Keratinocyte (primary cell): ENCODE results near the gene TMEM132E. TPM values are rescaled to one million over a fixed set of nuclear protein-coding genes. Genes with fewer than 3 reads are reported as not detected.

Experiments used
- DNase-seq: peaks from one replicate; pipeline ENCODE4 v3.0.0-alpha.2; 2011; ENCODE audit warnings: low read depth, missing footprints, low spot score
- FAIRE-seq: peaks from 2 replicates; lab custom pipeline; 2011; peaks lifted over from hg19 to GRCh38; lab: Jason Lieb, UNC
- H2AFZ ChIP-seq: 2 replicates; pipeline ENCODE4 v1.6.0; 2012; ENCODE audit warnings: low read length, control low read depth, inconsistent platforms; ENCODE audit not compliant: control insufficient read depth
- H3K27ac ChIP-seq: 2 replicates; pipeline ENCODE4 v1.5.1; 2011; ENCODE audit warnings: low read length; ENCODE audit not compliant: control insufficient read depth, insufficient read depth
- H3K27me3 ChIP-seq: 3 replicates; pipeline ENCODE4 v1.6.0; 2011; ENCODE audit warnings: low read length; ENCODE audit not compliant: control insufficient read depth, insufficient read depth; ENCODE audit errors: extremely low read depth
- H3K36me3 ChIP-seq, 2 experiments: 2 replicates in 1 of 2; 3 replicates in 1 of 2; pipeline ENCODE4 v1.5.1; 2011; ENCODE audit warnings: low read length in 2 of 2, mild to moderate bottlenecking in 1 of 2; ENCODE audit not compliant: control insufficient read depth in 2 of 2, insufficient read depth in 2 of 2; ENCODE audit errors: extremely low read depth in 1 of 2
- H3K4me1 ChIP-seq: 3 replicates; pipeline ENCODE4 v1.5.1; 2011; ENCODE audit warnings: low read length; ENCODE audit not compliant: control insufficient read depth, insufficient read depth; ENCODE audit errors: extremely low read depth
- H3K4me2 ChIP-seq: 3 replicates; pipeline ENCODE4 v1.6.0; 2011; ENCODE audit warnings: low read depth, low read length; ENCODE audit not compliant: control insufficient read depth, insufficient read depth; ENCODE audit errors: extremely low read depth
- H3K4me3 ChIP-seq, 3 experiments: fragments of 200-600 bp in 1 of 3; sonication (generic) in 1 of 3; 2 replicates in 2 of 3; 3 replicates in 1 of 3; pipeline ENCODE4 v1.5.1; 2011 to 2016; ENCODE audit warnings: low read length in 3 of 3, mild to moderate bottlenecking in 3 of 3, control low read depth in 2 of 3, inconsistent platforms in 1 of 3, low read depth in 1 of 3, mixed read lengths in 1 of 3, mixed run types in 1 of 3, moderate library complexity in 1 of 3; ENCODE audit not compliant: control insufficient read depth in 2 of 3, insufficient read depth in 2 of 3; ENCODE audit errors: extremely low read depth in 1 of 3
- H3K79me2 ChIP-seq: 2 replicates; pipeline ENCODE4 v1.6.0; 2012; ENCODE audit warnings: low read length; ENCODE audit not compliant: control insufficient read depth, insufficient read depth
- H3K9ac ChIP-seq: 3 replicates; pipeline ENCODE4 v1.6.0; 2011; ENCODE audit warnings: low read length; ENCODE audit not compliant: control insufficient read depth, insufficient read depth; ENCODE audit errors: extremely low read depth
- H3K9me1 ChIP-seq: 3 replicates; pipeline ENCODE4 v1.6.0; 2011; ENCODE audit warnings: low read length; ENCODE audit not compliant: control insufficient read depth, insufficient read depth; ENCODE audit errors: extremely low read depth
- H3K9me3 ChIP-seq: 2 replicates; pipeline ENCODE4 v1.5.1; 2012; ENCODE audit warnings: low read depth, low read length; ENCODE audit not compliant: control insufficient read depth
- H4K20me1 ChIP-seq: 3 replicates; pipeline ENCODE4 v1.6.0; 2011; ENCODE audit warnings: low read length; ENCODE audit not compliant: control insufficient read depth, insufficient read depth; ENCODE audit errors: extremely low read depth
- CTCF ChIP-seq, 3 experiments: IDR thresholded peaks in 1 of 3; conservative IDR thresholded peaks in 1 of 3; optimal IDR thresholded peaks in 1 of 3; 2 replicates in 2 of 3; 3 replicates in 1 of 3; pipeline versions ENCODE3 to v1.5.1; 2011; ENCODE audit warnings: low read length in 3 of 3, mild to moderate bottlenecking in 3 of 3, moderate library complexity in 2 of 3, control low read depth in 1 of 3, inconsistent platforms in 1 of 3; ENCODE audit not compliant: insufficient read depth in 2 of 3; ENCODE audit errors: extremely low read depth in 1 of 3
- EZH2 ChIP-seq: IDR thresholded peaks from one replicate; pipeline ENCODE4 v1.6.1; 2012; ENCODE audit warnings: inconsistent platforms, mild to moderate bottlenecking, low read length, moderate library complexity
- dilution Hi-C: fragments of 300-500 bp; cut with MboI; formaldehyde crosslinking; loops from one replicate; pipeline ENCODE4 v1.7.0; 2020; ENCODE audit warnings: low sequenced_read_pairs; ENCODE audit not compliant: extremely low pct_ligation_motif_present
- polyA minus RNA-seq, 3 experiments: library from RNA; depleted of rRNA, polyadenylated mRNA; stranded (reverse); fragments of >200 nt; gene quantifications; 1 replicate in 1 of 3; 2 replicates in 1 of 3; 3 replicates in 1 of 3; pipeline ENCODE4 v1.2.3, GENCODE V29; 2011
- polyA plus RNA-seq, 5 experiments: library from polyadenylated mRNA; depleted of rRNA in 3 of 5; stranded (reverse) in 3 of 5; stranded (forward) in 1 of 5; unstranded in 1 of 5; fragments of >200 nt; gene quantifications; 1 replicate in 1 of 5; 2 replicates in 3 of 5; 3 replicates in 1 of 5; pipeline versions ENCODE4 v1.2.1 to v1.2.3, GENCODE V29; 2011 to 2012; ENCODE audit warnings: missing spikeins in 2 of 5, low read depth in 1 of 5, low replicate concordance in 1 of 5

Gene TMEM132E, protein sequence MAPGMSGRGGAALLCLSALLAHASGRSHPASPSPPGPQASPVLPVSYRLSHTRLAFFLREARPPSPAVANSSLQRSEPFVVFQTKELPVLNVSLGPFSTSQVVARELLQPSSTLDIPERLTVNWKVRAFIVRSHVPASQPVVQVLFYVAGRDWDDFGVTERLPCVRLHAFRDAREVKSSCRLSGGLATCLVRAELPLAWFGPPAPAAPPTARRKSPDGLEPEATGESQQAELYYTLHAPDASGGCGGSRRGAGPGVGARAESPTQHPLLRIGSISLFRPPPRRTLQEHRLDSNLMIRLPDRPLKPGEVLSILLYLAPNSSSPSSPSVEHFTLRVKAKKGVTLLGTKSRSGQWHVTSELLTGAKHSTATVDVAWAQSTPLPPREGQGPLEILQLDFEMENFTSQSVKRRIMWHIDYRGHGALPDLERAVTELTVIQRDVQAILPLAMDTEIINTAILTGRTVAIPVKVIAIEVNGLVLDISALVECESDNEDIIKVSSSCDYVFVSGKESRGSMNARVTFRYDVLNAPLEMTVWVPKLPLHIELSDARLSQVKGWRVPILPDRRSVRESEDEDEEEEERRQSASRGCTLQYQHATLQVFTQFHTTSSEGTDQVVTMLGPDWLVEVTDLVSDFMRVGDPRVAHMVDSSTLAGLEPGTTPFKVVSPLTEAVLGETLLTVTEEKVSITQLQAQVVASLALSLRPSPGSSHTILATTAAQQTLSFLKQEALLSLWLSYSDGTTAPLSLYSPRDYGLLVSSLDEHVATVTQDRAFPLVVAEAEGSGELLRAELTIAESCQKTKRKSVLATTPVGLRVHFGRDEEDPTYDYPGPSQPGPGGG (N-terminal part only)
- not detected in 3 replicates for polyA plus RNA-seq
- polyA plus RNA-seq (2011; ENCODE audit: low read depth): not detected
- polyA plus RNA-seq (2011; cell fraction: cytosol; rRNA removed): not detected in 2 replicates
- not detected in 2 replicates for polyA plus RNA-seq (2011; cell fraction: nucleus; rRNA removed)
- not detected in 2 replicates for polyA plus RNA-seq (2012; ENCODE audit: low replicate concordance)
- polyA minus RNA-seq: not detected in 3 replicates
- not detected for polyA minus RNA-seq (2011; cell fraction: cytosol; rRNA and poly(A)+ RNA removed)
- not detected in 2 replicates for polyA minus RNA-seq (2011; cell fraction: nucleus; rRNA and poly(A)+ RNA removed)

DNA sequence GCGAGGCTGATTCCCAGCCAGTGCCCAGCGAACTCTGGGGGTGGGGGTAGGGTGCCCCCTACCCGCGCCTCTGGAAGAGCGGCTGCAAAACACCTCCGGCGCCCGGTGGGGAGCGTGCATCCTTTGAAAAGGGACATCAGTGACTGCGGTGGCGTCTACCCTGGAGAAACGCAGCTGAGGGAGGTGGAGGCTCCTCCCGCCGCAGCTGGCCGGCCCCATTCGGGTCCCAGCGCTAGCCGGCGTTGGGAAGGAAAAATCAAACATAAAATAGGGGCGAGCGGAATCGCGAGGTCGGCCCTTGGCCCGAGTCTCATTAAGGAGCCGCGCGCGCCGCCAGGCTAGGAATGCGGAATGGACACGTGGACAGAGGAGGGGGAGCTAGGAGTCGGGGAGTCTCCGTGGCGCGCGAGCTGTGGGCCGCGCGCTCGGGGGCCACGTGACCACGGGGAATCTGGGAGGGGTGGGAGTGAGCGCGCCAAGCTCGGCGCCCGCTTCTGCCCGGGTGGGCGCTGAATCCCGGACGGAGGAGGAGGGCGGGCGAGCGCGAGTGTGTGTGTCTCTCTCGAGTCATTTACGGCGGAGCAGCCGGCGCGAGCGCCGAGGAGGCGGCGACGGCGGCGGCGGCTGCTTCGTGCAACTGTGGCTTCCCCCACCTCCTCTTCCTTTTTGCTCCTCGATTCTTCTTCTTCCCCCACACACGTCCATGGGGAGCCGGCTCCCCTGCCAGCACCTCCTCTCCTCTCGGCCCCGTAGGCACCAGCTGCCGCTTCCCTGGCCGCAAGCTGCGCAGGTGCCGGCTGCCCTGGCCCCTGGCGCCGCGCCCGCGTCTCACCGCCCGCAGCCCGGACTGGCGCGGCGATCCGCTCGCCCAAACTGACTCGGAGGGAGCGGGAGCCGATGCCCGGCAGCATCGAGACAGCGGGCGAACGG is at the start of gene TMEM132E:
Gene TMEM132E (plus strand): TSS at position 566 of the 930 bp plus-strand sequence. CDS start 1,495 bp downstream, outside the sequence.
- TF ChIP-seq CTCF (optimal IDR thresholded peaks at IDR 0.05 in 1 of 3, IDR thresholded peaks at IDR 0.05 in 1 of 3, conservative IDR thresholded peaks at IDR 0.05 in 1 of 3; ENCODE audit: extremely low read depth in 1 of 3, insufficient read depth in 2 of 3, low read length in 3 of 3): no peak
- peak; percentile 84 for TF ChIP-seq EZH2
- Histone ChIP-seq H2AFZ (no peak within 1 kb of the TSS), H3K79me2 (no peaks in the 10 kb centered on the region), H3K4me2 (peak within 1 kb of the TSS; percentile 22), H3K36me3 (no peaks in the 10 kb centered on the region), H4K20me1 (no peaks in the 10 kb centered on the region), H3K4me1 (peaks cover 3% of the 10 kb centered on the region), H3K4me3 (peak within 1 kb of the TSS in 2 of 3 experiments; percentile 20 to 25), H3K27me3 (peaks cover 77% of the 10 kb centered on the region), H3K9me1 (no peaks in the 10 kb centered on the region), H3K9ac (no peak within 1 kb of the TSS), H3K9me3 (no peaks in the 10 kb centered on the region), H3K27ac (no peak within 1 kb of the TSS)
- no peak for FAIRE-seq
- no peak for DNase-seq
- dilution Hi-C loops: no loop called here

- Histone ChIP-seq H3K9me1 (no peaks in the 10 kb centered on the region), H3K4me1 (no peaks in the 10 kb centered on the region), H3K9ac (no peak overlapping the region), H3K27me3 (peaks cover 2% of the 10 kb centered on the region), H3K4me2 (no peak overlapping the region), H3K36me3 (no peaks in the 10 kb centered on the region), H4K20me1 (no peaks in the 10 kb centered on the region), H2AFZ (no peak overlapping the region), H3K9me3 (no peaks in the 10 kb centered on the region), H3K27ac (no peak overlapping the region), H3K79me2 (no peaks in the 10 kb centered on the region), H3K4me3 (no peak overlapping the region)
- TF ChIP-seq EZH2 (no peak), CTCF (optimal IDR thresholded peaks at IDR 0.05 in 1 of 3, IDR thresholded peaks at IDR 0.05 in 1 of 3, conservative IDR thresholded peaks at IDR 0.05 in 1 of 3; ENCODE audit: extremely low read depth in 1 of 3, insufficient read depth in 2 of 3, low read length in 3 of 3) (no peak)
- FAIRE-seq (no peak), DNase-seq (no peak)
- dilution Hi-C loops: no loop called here
Measured at GRCh38 chr17:34530918-34531317, 48.5 kb upstream of the TMEM132E start.
